ENCODE measurements around the gene PPP1R10.

Gene PPP1R10

DNA sequence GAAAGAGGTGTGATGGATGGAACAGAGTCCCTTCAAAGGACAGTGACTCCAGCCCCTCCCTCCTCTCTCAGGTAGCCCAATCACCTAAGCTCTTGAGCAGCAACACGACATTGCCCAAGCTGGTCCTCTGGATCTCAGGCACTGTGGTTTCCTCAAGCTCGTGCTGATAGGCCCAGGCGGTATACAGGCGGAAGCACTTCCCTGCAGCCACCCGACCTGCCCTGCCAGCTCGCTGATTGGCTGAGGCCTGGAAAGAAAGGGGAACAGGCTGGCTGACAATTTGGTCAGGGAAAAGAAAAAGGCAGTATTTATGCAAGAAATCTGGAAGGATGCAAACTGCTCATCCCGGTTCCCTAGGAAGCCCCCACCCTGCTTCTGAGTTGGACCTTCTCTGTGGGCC, 39.5 kb upstream of the PPP1R10 start:
- Histone ChIP-seq H3K4me1 (ENCODE audit: low read depth, poor library complexity, severe bottlenecking) (no peaks in the 10 kb centered on the region), H3K36me3 (ENCODE audit: insufficient read depth) (no peaks in the 10 kb centered on the region; the same call in 1 of the 2 replicates), H3K9ac (no peak overlapping the region), H3K4me2 (no peak overlapping the region), H4K20me1 (ENCODE audit: insufficient read depth) (no peaks in the 10 kb centered on the region), H3K27ac (no peak overlapping the region), H3K79me2 (ENCODE audit: insufficient read depth, low read depth) (no peaks in the 10 kb centered on the region), H3K4me3 (IDR thresholded peaks at IDR 0.05; ENCODE audit: insufficient read depth, low read depth, low read length) (no peak overlapping the region), H2AFZ (ENCODE audit: low read depth) (no peak overlapping the region), H3K27me3 (ENCODE audit: insufficient read depth, low read depth) (no peaks in the 10 kb centered on the region)
- TF ChIP-seq, protein P1, sequence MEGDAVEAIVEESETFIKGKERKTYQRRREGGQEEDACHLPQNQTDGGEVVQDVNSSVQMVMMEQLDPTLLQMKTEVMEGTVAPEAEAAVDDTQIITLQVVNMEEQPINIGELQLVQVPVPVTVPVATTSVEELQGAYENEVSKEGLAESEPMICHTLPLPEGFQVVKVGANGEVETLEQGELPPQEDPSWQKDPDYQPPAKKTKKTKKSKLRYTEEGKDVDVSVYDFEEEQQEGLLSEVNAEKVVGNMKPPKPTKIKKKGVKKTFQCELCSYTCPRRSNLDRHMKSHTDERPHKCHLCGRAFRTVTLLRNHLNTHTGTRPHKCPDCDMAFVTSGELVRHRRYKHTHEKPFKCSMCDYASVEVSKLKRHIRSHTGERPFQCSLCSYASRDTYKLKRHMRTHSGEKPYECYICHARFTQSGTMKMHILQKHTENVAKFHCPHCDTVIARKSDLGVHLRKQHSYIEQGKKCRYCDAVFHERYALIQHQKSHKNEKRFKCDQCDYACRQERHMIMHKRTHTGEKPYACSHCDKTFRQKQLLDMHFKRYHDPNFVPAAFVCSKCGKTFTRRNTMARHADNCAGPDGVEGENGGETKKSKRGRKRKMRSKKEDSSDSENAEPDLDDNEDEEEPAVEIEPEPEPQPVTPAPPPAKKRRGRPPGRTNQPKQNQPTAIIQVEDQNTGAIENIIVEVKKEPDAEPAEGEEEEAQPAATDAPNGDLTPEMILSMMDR (conservative IDR thresholded peaks at IDR 0.05; ENCODE audit: low read depth, low read length) = no peak

DNA sequence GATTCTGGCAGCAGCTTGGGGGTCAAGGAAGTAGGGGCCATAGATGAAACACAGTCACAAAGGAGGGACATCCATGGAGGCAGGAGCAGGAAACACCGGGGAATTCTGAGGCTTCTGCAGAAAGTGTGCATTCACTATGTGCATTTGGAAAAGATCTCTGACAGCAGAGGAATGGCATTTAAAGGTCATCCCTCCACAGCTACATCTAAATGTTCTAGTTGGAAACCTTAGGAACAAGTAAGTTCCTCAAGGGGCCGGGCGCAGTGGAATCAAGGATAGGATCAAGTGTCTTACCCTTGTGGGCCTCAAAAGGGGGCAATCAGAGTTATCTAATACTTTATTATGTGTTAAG, 38.7 kb upstream of the PPP1R10 start:
- no peak overlapping the region for H3K4me3 ChIP-seq (IDR thresholded peaks at IDR 0.05; ENCODE audit: insufficient read depth, low read depth, low read length)
- no peaks in the 10 kb centered on the region for H3K27me3 ChIP-seq (ENCODE audit: insufficient read depth, low read depth)
- no peak overlapping the region for H3K4me2 ChIP-seq
- no peak overlapping the region for H2AFZ ChIP-seq (ENCODE audit: low read depth)
- no peaks in the 10 kb centered on the region for H4K20me1 ChIP-seq (ENCODE audit: insufficient read depth)
- TF ChIP-seq, protein P1 (conservative IDR thresholded peaks at IDR 0.05; ENCODE audit: low read depth, low read length) = no peak
- H3K36me3 ChIP-seq (ENCODE audit: insufficient read depth) = no peaks in the 10 kb centered on the region; the same call in 1 of the 2 replicates
- no peak overlapping the region for H3K27ac ChIP-seq
- no peak overlapping the region for H3K9ac ChIP-seq
- H3K4me1 ChIP-seq (ENCODE audit: low read depth, poor library complexity, severe bottlenecking) = no peaks in the 10 kb centered on the region
- H3K79me2 ChIP-seq (ENCODE audit: insufficient read depth, low read depth) = no peaks in the 10 kb centered on the region

DNA sequence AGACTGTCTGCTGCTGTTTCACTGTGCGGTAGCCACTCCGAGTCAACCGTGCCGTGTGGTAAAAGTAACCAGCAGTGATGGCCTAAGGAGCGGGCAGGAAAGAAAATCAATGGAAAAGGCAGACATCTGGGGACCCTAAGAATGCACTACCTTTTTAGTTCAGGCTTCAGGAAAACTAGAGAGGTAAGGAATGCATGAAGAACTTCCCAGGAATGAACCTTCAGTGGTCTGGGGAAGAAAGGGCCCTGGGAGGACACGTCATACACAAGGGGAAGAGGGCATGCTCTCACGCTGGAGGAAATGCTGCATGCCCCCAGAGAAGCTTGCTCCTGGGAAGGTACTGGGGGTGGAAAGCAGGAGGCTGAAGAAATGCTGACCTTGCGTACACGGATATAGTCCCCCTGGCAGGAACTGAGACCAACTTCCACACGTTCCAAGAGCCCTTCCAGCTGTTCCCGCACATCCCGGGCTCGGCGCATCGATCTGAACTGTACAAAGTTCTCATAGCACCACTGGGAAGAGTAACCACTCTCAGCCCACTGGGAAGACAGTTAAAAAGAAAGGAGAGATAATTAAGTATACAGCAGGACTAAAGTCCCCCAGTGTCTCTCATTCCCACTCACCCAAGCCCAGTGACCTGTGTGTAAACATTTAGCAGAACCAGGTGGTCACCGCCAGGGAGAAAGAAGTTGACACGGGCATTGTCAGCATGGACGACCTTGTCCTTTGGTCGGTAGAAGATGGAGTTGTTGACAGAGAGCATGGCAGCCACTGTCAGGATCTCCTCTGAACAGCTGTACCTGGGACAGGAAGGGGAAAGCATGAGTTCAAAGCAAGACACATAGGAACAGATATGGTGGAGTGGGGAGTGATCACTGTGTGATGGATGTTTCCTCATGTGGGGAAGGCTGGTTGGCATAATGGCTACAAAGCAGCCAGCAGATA, 38.0 kb upstream of the PPP1R10 start:
- Histone ChIP-seq H4K20me1 (ENCODE audit: insufficient read depth) (no peaks in the 10 kb centered on the region), H3K36me3 (ENCODE audit: insufficient read depth) (no peaks in the 10 kb centered on the region; the same call in 1 of the 2 replicates), H3K4me3 (IDR thresholded peaks at IDR 0.05; ENCODE audit: insufficient read depth, low read depth, low read length) (no peak overlapping the region), H2AFZ (ENCODE audit: low read depth) (no peak overlapping the region), H3K4me2 (no peak overlapping the region), H3K27ac (no peak overlapping the region), H3K4me1 (ENCODE audit: low read depth, poor library complexity, severe bottlenecking) (no peaks in the 10 kb centered on the region), H3K27me3 (ENCODE audit: insufficient read depth, low read depth) (no peaks in the 10 kb centered on the region), H3K79me2 (ENCODE audit: insufficient read depth, low read depth) (no peaks in the 10 kb centered on the region), H3K9ac (no peak overlapping the region)
- TF ChIP-seq, protein P1 (conservative IDR thresholded peaks at IDR 0.05; ENCODE audit: low read depth, low read length) = no peak

DNA sequence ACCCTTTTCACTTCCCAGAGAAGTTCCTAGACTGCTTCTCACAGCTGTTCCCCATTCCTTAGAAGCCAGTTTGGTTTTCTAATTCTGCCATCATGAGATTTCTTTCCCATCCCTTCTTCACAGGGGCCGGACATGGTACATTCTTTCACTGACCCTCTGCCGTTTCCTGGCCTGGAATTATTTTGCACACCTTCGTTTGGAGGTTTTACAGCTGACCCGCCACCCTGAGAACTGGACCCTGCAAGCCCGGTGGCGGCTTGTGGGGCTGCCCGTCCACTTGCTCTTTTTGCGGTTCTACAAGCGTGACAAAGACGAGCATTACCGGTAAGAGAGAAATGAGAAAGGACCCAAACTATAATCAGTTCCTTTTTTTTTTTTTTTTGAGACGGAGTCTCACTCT, 34.1 kb upstream of the PPP1R10 start:
- Histone ChIP-seq H3K36me3 (ENCODE audit: insufficient read depth) (no peaks in the 10 kb centered on the region; the same call in 1 of the 2 replicates), H3K79me2 (ENCODE audit: insufficient read depth, low read depth) (peaks cover 25% of the 10 kb centered on the region), H3K27ac (no peak overlapping the region), H3K4me1 (ENCODE audit: low read depth, poor library complexity, severe bottlenecking) (peaks cover 13% of the 10 kb centered on the region), H3K4me3 (IDR thresholded peaks at IDR 0.05; ENCODE audit: insufficient read depth, low read depth, low read length) (no peak overlapping the region), H4K20me1 (ENCODE audit: insufficient read depth) (no peaks in the 10 kb centered on the region), H3K4me2 (no peak overlapping the region), H2AFZ (ENCODE audit: low read depth) (no peak overlapping the region), H3K9ac (no peak overlapping the region), H3K27me3 (ENCODE audit: insufficient read depth, low read depth) (no peaks in the 10 kb centered on the region)
- TF ChIP-seq, protein P1 (conservative IDR thresholded peaks at IDR 0.05; ENCODE audit: low read depth, low read length) = no peak
